Left ventricle myocardium inferior (tissue), 1 donor: ENCODE measurements around the gene MT1E. TPM values are rescaled to one million over a fixed set of nuclear protein-coding genes. Genes with fewer than 3 reads are reported as not detected.
A peak's percentile ranks its signal among the peaks of the same experiment; 100 is the strongest.

Experiments
- DNase-seq: peaks from one replicate; pipeline ENCODE4 v3.0.0-alpha.2; 2020
- H3K27ac ChIP-seq: fragments of 200-600 bp; replicated peaks from 2 replicates; pipeline ENCODE4 v1.8.0; 2021
- H3K27me3 ChIP-seq: fragments of 200-600 bp; 2 replicates; pipeline ENCODE4 v1.8.0; 2021; ENCODE audit warnings: low read depth
- H3K36me3 ChIP-seq: fragments of 200-600 bp; 2 replicates; pipeline ENCODE4 v1.8.0; 2021
- H3K4me1 ChIP-seq: fragments of 200-600 bp; 2 replicates; pipeline ENCODE4 v1.8.0; 2021
- H3K4me3 ChIP-seq: fragments of 200-600 bp; 2 replicates; pipeline ENCODE4 v1.8.0; 2021; ENCODE audit warnings: mild to moderate bottlenecking, moderate library complexity
- H3K9me3 ChIP-seq: fragments of 200-600 bp; replicated peaks from 2 replicates; pipeline ENCODE4 v1.8.0; 2021
- intact Hi-C: fragments of 100-400 bp; cut with micrococcal nuclease; formaldehyde crosslinking; loops from one replicate; pipeline ENCODE4 v1.11.0; 2022
- total RNA-seq: library from RNA; stranded (reverse); fragmentation: NEBNext Ultra II Directional; extraction: Animal tissue kit (Norgen Biotek cat#: 25700); gene quantifications from one replicate; pipeline ENCODE4 v1.2.1, GENCODE V29; 2021
- TF ChIP-seq, protein P1 (sequence below): fragments of 200-600 bp; IDR thresholded peaks from 2 replicates; pipeline ENCODE4 v1.8.0; 2021; ENCODE audit warnings: antibody characterized with exemption, mild to moderate bottlenecking, borderline replicate concordance
- donor health status: DM: no; HTN: yes; CAD: no; lungs with severe emphysema.

The MT1E gene
- total RNA-seq, 1 donor from 2014 or later, result 126 TPM

DNA sequence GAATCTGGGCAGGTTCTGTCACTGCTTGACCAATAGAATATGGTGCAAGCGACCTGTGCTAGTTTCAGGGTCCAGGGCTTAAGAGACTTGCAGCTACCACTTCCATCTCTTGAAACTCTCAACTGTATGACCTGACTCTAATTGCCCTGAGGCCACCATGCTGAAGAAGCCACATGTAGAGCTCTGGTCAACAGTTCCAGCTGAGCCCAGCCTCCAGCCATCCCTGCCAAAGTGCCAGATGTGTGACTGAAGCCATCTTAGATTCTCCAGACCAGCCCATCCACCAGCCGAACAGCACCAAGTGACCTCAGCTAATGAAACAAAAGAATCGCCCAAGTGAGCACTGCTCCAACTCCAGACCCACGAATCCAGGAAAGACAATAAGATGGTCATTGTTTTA lies 20.6 kb upstream of the MT1E start:
- Histone ChIP-seq H3K27me3 (no peaks in the 10 kb centered on the region), H3K9me3 (no peaks in the 10 kb centered on the region), H3K4me1 (peaks cover 41% of the 10 kb centered on the region), H3K4me3 (no peak overlapping the region), H3K36me3 (no peaks in the 10 kb centered on the region), H3K27ac (peak overlapping the region; percentile 95)
- TF ChIP-seq, protein P1, sequence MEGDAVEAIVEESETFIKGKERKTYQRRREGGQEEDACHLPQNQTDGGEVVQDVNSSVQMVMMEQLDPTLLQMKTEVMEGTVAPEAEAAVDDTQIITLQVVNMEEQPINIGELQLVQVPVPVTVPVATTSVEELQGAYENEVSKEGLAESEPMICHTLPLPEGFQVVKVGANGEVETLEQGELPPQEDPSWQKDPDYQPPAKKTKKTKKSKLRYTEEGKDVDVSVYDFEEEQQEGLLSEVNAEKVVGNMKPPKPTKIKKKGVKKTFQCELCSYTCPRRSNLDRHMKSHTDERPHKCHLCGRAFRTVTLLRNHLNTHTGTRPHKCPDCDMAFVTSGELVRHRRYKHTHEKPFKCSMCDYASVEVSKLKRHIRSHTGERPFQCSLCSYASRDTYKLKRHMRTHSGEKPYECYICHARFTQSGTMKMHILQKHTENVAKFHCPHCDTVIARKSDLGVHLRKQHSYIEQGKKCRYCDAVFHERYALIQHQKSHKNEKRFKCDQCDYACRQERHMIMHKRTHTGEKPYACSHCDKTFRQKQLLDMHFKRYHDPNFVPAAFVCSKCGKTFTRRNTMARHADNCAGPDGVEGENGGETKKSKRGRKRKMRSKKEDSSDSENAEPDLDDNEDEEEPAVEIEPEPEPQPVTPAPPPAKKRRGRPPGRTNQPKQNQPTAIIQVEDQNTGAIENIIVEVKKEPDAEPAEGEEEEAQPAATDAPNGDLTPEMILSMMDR, result no peak
- intact Hi-C loops, result loop anchor here (5.0 to 10.0 kb wide), 2 partner anchors 90 to 97 kb away; no protein-coding TSS in a partner anchor
- no peak for DNase-seq

DNA sequence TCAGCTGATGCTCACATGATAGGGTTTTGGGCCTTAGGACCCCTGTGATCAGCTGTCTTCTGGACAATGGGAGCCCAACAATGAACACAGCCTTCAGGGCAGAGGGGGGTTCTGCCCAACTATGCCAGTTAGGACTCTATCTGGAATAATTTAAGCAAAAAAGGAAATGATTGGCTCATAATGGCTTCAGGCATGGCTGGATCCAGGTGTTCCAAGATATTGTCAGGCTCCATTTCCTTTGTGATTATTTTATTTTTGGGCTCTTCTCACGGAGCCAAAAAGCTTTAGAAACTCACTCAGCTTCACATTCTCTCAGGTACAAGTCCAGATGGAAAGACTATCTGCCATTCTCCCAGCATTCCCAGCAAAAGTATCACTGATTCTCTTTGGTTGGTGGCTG lies 20.1 kb upstream of the MT1E start:
- TF ChIP-seq, protein P1, result no peak
- Histone ChIP-seq H3K36me3 (no peaks in the 10 kb centered on the region), H3K4me3 (no peak overlapping the region), H3K4me1 (peaks cover 46% of the 10 kb centered on the region), H3K27me3 (no peaks in the 10 kb centered on the region), H3K9me3 (no peaks in the 10 kb centered on the region), H3K27ac (peak overlapping the region; percentile 95)
- no peak for DNase-seq
- intact Hi-C loops, result loop anchor here (10.0 kb wide), 1 partner anchor 91 kb away; no protein-coding TSS in a partner anchor

DNA sequence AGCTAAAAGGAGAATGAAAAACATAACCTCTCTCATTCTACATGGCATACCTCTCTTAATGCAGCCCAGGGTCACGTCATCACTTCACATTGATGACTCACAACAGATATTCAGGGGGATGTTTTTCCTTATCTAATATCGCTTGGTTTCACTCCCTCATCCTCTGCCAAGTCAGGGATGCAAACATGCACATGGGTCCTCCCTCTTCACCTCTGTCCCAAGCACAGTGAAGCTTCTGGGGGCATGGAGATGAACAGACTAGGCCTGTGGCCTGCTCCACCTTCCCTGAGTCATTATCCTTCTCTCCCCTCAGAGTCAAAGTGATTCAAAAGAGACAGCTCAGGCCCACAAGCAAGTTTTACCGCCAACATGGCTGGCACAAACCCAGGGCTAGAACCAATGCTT lies 19.5 kb upstream of the MT1E start:
- intact Hi-C loops, result loop anchor here (10.0 kb wide), 1 partner anchor 91 kb away; no protein-coding TSS in a partner anchor
- no peak for DNase-seq
- TF ChIP-seq, protein P1, result no peak
- no peaks in the 10 kb centered on the region for H3K27me3 ChIP-seq
- H3K9me3 ChIP-seq, result no peaks in the 10 kb centered on the region
- no peak overlapping the region for H3K4me3 ChIP-seq
- H3K36me3 ChIP-seq, result no peaks in the 10 kb centered on the region
- peak overlapping the region; percentile 95 for H3K27ac ChIP-seq
- peaks cover 52% of the 10 kb centered on the region for H3K4me1 ChIP-seq

DNA sequence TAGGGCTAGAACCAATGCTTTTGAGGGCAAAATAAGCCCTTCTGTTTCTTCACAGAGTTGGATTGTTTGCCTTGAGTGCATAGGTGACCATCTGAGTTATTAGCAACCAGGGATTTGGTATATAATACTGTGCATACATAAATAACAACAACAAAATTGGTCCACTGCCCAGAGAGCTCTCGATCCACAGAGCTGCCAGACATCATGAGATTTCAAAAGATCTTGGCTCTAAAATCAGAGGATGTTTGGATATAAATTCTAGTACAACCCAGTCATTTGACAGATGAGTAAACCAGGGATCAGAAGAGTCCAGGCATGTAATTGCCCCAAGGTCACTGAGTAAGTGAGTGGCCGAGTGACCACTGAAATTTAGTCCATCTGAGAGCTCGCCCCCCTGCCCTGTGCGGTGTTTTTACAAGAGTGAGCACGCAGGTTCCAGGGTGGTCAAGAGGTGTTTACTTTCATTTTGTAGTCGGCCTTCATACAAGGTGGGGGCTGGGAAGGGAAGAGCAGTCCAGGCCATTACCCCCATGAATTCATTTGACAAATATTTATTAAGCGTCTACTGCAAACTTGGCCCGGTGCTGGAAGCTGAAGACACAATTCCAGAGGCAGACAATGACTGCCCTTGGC lies 19.0 kb upstream of the MT1E start:
- Histone ChIP-seq H3K4me3 (peak overlapping the region; percentile 22), H3K27ac (peak overlapping the region; percentile 95), H3K36me3 (no peaks in the 10 kb centered on the region), H3K9me3 (no peaks in the 10 kb centered on the region), H3K27me3 (no peaks in the 10 kb centered on the region), H3K4me1 (peaks cover 57% of the 10 kb centered on the region)
- intact Hi-C loops, result loop anchor here (10.0 kb wide), 1 partner anchor 92 kb away; no protein-coding TSS in a partner anchor
- DNase-seq, result no peak
- TF ChIP-seq, protein P1, result no peak

DNA sequence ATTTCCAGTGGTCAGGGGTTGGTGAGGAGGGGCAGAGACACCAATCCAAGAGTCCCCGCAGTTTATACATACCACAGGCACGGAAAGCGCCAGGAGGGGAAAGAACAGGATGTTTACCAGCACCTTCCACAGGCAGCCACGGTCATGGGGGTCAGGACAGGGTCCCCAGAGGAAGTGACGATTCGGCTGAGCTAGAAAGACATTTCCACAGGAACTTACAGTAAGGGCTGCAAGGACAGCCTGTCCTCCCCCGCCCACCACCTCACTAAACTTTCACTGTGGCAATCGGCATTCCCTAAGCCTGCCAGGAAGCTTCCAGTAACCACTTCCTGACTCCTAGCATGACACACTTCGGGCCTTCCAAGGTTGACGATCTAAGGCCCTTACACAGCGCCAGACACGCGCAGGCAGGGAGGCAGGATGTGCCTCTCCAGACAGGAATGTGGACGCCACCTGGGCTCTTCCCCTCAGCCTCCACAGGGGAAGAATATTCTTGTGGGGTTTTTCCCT lies 18.4 kb upstream of the MT1E start:
- Histone ChIP-seq H3K27me3 (no peaks in the 10 kb centered on the region), H3K4me1 (peaks cover 63% of the 10 kb centered on the region), H3K4me3 (peak overlapping the region; percentile 78), H3K36me3 (no peaks in the 10 kb centered on the region), H3K9me3 (no peaks in the 10 kb centered on the region), H3K27ac (peak overlapping the region; percentile 95)
- intact Hi-C loops, result loop anchor here (10.0 kb wide), 1 partner anchor 92 kb away; no protein-coding TSS in a partner anchor
- TF ChIP-seq, protein P1, result no peak
- DNase-seq, result peak; percentile 68
